ENCODE measurements around the gene SLC43A2. TPM values are rescaled to one million over a fixed set of nuclear protein-coding genes. Genes with fewer than 3 reads are reported as not detected.

SLC43A2 gene
- total and polyA plus RNA-seq, 2 of the 13 experiments (the other 11 are each of a cell fraction or from before 2014, with no cell fraction given): 7.3 to 20.0 TPM

GRCh38 chr17:1649844-1650501 lies 21.3 kb upstream of the SLC43A2 start, which contains the start of gene RILP (continued):
- TF ChIP-seq ZHX2 (IDR thresholded peaks at IDR 0.05; ENCODE audit: low read depth) (no peak), ZHX2 (CRISPR knock-in tag; IDR thresholded peaks at IDR 0.05; ENCODE audit: borderline replicate concordance) (no peak), ERF (CRISPR knock-in tag; IDR thresholded peaks at IDR 0.05) (peak; percentile 63; the same call in 1 of the 2 replicates), ZNF567 (CRISPR knock-in tag; IDR thresholded peaks at IDR 0.05; ENCODE audit: borderline replicate concordance) (no peak), ZNF552 (CRISPR knock-in tag; IDR thresholded peaks at IDR 0.05; ENCODE audit: borderline replicate concordance) (no peak), ZNF292 (CRISPR knock-in tag; IDR thresholded peaks at IDR 0.05; ENCODE audit: borderline replicate concordance, low read depth) (peak; percentile 76; the same call in 1 of the 2 replicates), ZNF589 (CRISPR knock-in tag; conservative IDR thresholded peaks at IDR 0.05) (no peak), GLMP (CRISPR knock-in tag; IDR thresholded peaks at IDR 0.05; ENCODE audit: borderline replicate concordance) (no peak), ZNF335 (CRISPR knock-in tag; IDR thresholded peaks at IDR 0.05) (no peak), SIX1 (CRISPR knock-in tag; IDR thresholded peaks at IDR 0.05; ENCODE audit: borderline replicate concordance) (no peak), KLF9 (CRISPR knock-in tag; IDR thresholded peaks at IDR 0.05; ENCODE audit: low read depth) (no peak), PHF8 (CRISPR knock-in tag; IDR thresholded peaks at IDR 0.05) (peak; percentile 4), ZNF512 (CRISPR knock-in tag; IDR thresholded peaks at IDR 0.05) (no peak), NFE2 (CRISPR knock-in tag; IDR thresholded peaks at IDR 0.05) (no peak), ZNF260 (CRISPR knock-in tag; IDR thresholded peaks at IDR 0.05; ENCODE audit: borderline replicate concordance, low read depth) (no peak), GABPB1 (CRISPR knock-in tag; IDR thresholded peaks at IDR 0.05) (peak; percentile 25; the same call in 1 of the 2 replicates), ZNF619 (CRISPR knock-in tag; IDR thresholded peaks at IDR 0.05) (no peak), TCF12 (IDR thresholded peaks at IDR 0.05) (no peak), TCF12 (CRISPR knock-in tag; IDR thresholded peaks at IDR 0.05) (no peak), GTF3A (CRISPR knock-in tag; conservative IDR thresholded peaks at IDR 0.05) (no peak)
- TF ChIP-seq, protein P1, sequence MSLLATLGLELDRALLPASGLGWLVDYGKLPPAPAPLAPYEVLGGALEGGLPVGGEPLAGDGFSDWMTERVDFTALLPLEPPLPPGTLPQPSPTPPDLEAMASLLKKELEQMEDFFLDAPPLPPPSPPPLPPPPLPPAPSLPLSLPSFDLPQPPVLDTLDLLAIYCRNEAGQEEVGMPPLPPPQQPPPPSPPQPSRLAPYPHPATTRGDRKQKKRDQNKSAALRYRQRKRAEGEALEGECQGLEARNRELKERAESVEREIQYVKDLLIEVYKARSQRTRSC (CRISPR knock-in tag; IDR thresholded peaks at IDR 0.05; ENCODE audit: low read depth): no peak

All from HepG2 (cell line).